CD4-positive, alpha-beta T cell treated with Interleukin-6 for 4 hours (primary cell): ENCODE data around the gene AP1G1.
"Not testable (repeated sequence)": the region's sequence is repeated elsewhere in the genome, so short reads cannot be mapped to it uniquely, and the experiment has no call there.

ENCODE experiments used
- DNase-seq: peaks from one replicate; pipeline ENCODE4 v3.0.0-alpha.2; 2020; ENCODE audit warnings: mixed read lengths

AP1G1 gene

DNA sequence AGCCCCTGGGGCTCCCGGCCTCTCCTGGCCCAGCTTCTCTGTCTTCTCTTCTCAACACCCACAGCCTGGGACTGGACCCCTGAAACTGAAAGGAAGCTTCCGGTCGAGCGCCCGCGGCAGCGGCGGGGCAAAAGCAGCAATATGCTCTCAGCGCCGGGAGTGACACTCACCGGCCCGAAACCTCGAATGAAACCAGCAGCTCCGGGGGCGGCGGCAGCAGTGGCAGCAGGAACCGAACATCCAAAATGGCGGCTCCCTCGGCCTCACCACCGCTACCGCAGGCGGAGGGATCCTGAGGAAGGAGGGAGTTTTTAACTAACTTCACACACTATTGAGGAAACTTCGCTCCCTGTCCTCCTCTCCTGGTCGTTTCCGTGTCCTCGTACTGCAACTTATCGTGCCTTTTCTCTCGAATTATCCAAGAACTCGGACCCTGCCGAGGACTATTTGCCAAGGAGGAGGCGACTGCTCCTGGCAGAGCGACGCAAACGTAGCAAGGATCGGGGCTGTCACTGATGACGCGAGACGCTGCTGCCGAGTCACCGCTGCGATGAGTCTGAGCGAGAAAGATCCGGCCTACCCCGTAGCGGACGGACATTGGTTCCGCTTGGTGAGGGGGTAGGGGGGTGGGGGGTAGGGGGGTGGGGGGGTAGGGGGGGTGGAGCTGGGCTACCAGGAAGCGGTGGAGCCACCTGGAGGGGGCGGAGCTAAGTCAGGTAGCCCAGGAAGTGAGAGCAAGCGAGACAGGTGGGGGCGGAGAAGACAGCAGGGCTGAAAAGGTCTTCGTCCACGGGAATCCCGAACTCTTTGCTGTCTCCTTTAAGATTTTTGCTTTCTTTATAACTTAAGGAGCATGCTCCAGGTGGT, at the start of gene AP1G1:
AP1G1 (minus strand) TSS at position 242 of the 867 bp plus-strand sequence. CDS start 19,355 bp downstream, outside the sequence.
- DNase-seq: peak; percentile 95

DNA sequence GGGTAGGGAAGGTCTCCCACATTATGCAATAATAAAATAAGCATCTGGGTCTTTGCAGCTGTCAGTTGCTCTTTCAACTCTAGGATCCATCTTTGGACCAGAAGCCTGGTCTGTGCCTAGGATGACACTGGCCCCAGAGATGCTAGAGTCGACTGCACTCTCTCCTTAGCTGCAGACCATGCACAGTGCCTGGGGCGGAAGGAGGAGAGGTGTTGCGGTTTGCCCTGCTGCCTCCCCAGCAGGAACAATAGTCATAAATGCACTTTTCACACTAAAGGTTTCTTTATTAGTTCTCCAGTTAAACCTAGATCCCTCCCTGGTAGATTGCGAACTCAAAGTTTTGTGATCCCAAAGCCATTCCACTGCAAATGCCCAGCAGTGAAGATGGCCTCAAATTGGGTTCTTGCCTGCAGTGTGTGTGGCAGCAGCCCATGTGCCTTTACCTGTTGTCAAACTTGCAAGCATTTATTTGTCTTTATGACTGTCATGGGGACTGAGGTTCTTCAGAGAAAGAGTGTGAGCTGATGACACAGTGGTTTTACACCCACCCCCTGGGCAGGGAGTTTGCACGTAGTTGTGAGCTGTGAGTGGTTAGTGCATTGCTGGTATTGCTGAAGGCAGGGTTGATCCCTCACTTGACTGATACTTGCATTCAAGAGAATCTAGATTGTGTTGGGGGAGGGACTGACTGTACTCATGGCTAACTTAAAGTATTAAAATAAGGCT, 47.5 kb upstream of the AP1G1 start:
- peak; percentile 8 for DNase-seq

DNA sequence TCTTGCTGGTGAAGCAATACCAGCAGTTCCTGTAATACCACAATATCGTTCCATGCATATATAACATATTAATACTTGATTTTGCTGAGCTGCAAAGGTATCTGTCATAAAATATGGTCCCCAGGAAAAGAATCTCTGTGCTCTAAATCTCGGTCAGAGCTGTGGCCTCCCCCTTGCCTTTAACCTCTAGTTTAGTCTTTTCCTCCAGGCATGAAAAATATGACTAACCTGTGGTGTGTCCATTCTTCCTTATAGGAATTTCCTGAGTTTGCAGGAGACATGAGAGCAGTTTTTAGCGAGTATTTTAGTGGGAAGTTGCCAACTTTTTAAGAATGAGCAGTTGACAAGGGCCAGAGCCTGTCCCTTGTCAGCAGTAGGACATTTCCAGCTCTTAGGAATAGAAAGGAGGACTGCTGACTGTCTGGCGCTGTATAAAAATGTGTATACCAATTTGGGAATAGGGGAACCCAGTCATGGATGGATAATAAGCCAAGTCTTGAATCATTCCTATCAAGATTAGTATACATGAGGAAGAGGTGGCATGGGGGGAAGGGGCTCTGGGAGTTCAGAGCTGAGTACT, 45.8 kb upstream of the AP1G1 start:
- no peak for DNase-seq

DNA sequence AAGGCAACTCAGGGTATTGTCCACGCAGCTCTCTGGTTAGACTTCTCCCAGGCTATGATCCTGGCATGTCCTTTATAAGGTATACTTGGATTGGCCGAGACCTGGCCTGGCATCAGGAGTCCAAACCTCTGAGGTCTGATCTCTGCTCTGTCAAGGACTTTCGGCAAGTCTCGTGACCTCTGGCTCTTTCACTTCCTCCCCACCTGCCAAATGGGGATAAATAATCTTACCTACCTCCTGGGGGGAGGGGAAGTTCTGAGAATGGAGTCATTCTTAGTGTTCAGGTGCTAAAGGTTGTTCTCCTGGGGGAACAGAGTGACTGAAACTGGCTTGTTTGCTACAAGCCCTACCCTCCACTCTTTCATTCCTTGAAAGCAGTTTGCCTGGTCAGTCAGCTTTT, 44.8 kb upstream of the AP1G1 start:
- DNase-seq: no peak

DNA sequence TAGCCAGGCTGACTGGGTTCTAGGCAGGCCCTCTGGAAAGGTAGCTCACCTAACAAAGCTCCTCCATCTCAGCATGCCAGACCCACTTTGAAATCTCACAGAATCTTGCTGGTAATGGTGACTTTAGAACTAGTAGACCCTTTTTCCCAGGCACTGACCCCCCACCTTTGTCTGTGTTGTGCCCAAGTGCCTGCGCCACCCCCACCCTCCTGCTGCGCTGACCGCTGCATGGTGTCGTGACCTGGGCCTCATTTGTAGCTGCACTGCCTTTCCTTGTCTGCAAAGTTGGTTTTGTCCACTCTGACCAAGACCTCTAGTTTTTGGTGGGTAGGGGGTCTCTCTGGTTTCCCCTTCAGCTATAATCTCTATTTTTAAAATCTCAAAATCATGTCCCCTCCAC, 43.9 kb upstream of the AP1G1 start:
- DNase-seq: no peak

DNA sequence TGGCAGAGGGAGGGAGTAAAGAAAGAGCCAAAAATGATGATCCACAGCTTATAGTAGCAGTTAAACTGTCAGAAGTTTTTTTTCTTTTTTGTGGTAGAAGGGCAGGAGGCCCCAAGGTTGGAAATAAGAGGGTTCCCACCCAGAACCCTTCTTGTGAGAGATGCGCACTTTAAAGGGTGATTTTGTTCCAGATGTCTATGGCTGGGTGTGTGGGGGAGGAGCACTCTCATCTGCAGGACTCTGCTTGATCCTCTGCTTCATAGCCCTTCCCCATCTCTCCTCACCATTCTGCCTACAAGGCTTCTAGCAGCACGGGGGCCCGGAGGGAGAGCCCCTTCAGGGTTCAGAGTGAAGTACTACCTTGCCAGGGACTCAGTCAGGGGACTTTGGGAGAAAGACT, 43.5 kb upstream of the AP1G1 start:
- DNase-seq: no peak

DNA sequence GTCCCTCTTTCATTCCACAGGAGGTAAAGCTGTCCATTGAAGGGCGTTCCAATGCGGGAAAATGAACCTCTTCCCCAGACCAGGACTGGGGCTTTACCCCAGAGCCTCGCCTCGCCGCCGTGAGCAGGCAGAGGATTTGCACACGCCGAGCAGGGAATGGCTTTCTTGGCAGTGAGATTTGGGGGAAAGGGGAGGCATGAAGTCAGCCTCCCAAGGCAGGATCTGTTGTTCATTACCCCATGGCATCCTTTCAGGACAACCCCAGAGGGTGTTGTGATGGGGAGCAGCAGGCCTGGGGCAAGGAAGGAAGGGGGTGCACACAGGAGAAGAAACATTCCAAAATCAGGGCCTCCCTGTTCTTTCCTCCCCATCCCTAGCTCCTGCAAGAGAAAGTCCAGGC, 43.1 kb upstream of the AP1G1 start:
- no peak for DNase-seq

DNA sequence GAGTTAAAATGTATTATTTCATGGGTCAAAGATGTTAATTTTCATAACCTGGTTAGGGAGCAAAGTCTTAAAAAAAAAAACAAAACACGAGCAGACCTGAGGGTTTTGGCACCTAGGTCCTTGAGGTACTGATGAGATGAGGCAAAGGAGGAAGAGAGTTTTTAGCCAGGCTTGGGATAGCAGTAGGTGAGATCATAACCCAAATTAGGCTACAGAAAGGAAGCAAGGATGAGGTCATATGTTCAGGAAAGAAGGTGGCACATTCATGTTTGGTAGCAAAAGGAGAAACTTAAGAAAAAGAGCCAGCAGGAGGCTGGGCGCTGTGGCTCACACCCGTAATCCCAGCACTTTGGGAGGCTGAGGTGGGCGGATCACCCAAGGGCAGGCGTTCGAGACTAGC, 40.0 kb upstream of the AP1G1 start:
- DNase-seq: no peak

DNA sequence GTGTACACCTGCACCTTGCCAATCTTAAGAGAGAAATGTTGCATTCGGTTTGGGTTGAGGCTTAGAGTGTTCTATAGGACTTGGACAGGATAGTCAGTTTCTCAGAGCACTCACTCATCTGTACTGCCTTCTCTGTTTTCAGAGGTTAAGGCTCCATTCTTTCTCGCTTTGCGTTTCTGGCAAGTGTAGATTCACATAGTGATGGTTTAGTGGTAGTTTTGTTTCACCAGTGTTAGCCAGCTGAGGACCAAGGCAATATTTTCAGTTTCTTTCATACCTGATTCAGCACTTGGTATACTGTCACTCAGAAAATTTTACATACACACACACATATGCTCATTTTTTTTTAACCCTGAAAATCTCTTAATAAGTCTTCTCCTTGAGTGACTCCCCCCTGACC, 38.5 kb upstream of the AP1G1 start:
- DNase-seq: no peak

DNA sequence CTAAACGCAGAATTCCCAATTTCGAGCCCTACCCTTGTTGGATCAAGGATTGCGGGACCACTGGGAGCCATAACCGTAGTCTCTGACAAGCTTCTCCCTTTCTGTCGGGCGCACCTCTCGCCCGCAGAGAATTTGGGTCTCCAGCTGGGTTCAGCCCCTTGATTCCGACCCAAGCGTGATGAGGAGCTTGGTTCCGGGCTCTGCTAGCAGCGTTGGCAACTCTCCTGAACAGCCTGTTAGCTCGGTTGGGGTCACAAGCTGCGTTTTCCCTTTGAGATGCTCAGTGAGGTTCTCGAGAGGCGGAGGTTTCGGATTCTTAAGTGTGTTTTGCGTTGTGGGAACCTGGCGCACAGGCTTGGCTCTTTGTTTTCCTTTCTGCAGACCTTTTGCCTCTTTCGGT, 37.8 kb upstream of the AP1G1 start:
- peak; percentile 9 for DNase-seq

DNA sequence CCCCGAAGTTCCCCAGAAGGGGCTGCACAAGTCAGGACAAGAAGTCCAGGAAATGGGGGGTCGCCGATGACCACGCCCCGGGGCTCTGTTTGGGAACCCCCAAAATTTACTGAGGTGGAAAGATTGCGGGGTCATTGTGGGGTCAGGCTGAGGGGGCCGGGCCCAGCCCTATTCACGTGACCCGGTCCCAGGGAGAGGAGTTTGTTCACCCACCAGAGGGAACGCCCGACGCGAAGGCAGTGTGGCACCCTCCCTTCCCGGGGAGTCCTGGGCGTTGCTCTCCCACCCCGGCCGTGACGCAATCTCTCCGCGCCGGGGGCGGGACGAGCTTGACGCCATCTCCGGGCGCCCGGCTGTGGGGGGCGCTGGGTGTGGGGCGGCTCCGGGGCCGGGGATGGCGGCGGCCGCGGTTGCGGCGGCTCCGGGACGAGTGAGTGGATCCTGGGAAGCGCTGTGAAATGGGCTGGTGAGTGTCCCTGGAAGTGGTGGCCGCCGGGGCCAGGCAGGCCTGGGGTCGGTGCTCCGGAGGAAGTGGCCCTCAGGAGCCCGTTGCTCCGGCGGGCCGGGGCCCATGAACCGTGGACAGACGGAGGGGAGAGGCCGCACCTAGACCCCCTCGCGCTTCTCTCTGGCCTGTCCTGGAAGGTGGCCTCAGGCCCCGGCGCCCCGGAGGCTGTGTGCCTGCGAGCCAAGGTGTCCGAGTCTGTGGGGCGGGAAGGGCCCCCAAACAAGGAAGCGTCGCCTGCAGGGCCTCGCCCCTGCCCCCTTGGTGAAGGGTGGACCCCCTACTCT, 37.2 kb upstream of the AP1G1 start, which contains the start of gene ATXN1L:
ATXN1L (plus strand) TSS at position 338 of the 792 bp plus-strand sequence. CDS start 3,765 bp downstream, outside the sequence.
- DNase-seq: peak; percentile 90

DNA sequence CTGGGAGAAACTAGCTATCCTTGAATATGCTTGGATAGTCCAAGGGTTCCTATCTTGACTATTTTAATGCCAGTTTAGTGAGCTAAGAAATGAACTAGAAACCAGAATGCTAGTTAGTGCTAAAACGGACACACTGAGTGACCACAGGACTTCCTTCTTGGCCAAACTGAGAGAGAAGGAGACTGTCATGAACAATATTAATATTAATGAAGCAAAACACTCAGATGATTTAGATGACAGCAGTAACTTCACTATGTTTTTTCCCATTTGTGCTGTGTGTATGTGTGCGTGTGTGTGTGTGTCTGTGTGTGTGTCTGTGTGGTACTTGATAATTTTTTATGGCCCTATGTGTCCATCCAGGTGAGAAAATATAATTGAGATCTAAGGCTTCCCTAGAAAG, 34.9 kb upstream of the AP1G1 start:
- no peak for DNase-seq

DNA sequence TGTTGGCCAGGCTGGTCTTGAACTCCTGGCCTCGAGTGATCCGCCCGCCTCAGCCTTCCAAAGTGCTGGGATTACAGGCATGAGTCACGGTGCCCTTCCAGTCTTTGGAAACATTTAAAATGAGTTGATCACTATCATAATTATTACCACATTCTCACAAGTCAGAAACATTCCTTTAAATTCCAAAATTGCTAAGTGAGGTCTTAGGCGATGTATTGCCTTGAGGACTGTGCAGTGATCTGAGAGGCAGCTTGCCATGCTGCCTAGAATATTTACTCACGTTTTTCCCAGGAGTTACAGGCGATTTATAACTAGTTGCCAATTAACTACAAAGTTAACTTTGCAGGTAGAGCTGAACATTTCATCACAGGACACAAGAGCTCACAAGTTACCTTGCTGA, 31.4 kb upstream of the AP1G1 start:
- no peak for DNase-seq

DNA sequence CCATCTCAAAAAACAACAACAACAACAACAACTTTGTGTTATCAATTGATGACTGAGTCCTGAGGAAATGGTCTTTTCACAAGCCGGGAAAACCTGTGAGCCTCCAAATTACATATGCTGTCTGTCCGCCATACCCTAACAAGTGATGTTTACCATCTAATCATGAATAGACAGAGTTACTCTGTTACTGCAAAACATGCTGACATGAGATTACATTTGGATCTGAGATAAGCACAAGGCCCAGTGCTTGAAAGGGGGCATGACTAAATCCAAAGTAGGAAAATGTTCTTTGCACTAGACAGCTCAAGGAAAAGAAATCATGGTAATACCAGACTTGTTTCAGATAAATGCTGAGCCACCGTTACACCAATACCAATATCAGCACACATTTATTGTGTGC, 28.5 kb upstream of the AP1G1 start:
- no peak for DNase-seq

DNA sequence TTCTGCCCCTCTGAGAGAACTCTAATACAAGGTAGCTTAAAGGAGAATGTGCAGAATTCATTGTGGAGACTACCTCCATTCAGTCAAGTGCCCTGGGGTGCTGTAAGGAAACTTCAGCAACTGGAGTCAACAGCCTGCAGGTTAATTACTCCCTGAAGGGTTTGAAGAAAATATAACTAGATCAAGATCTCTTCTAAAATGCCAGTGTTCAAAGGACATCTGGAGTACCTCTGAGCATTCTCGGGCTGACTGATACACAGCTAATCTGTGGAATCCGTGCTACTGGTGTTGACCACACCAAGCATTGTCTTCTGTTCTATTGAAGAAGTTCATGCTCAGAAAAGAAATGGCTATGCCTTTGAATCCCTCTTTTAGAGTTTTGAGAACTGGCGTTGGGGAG, 25.7 kb upstream of the AP1G1 start:
- no peak for DNase-seq

DNA sequence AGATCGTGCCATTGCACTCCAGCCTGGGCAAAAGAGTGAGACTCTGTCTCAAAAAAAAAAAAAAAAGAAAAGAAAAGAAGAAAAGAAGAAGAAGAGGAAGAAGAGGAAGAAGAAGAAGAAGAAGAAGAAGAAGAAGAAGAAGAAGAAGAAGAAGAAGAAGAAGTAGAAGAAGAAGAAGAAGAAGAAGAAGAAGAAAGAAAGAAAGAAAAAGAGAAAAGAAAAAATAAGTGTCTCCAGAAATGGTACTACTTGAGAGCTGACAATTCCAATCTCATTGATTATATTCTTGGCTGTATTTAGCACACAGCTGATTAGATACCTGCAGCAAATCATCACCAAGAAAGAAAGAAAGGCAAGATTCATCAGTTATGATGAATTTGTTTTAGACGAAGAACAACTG, 23.5 kb upstream of the AP1G1 start:
- DNase-seq: not testable (repeated sequence)

DNA sequence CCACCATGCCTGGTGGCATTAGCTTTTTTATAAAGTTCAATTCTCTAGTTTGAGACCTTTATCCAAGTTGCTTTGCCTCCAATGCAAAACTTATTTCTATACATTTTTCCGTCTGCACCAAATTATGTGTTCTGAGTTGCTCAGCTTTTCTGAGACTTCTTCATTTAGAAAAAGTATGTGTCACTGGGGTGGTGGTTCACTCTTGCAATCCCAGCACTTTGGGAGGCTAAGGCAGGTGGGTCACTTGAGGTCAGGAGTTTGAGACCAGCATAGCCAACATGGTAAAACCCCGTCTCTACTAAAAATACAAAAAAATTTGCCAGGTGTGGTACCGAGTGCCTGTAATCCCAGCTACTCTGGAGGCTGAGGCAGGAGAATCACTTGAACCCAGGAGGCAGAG, 23.1 kb upstream of the AP1G1 start:
- DNase-seq: not testable (repeated sequence)

DNA sequence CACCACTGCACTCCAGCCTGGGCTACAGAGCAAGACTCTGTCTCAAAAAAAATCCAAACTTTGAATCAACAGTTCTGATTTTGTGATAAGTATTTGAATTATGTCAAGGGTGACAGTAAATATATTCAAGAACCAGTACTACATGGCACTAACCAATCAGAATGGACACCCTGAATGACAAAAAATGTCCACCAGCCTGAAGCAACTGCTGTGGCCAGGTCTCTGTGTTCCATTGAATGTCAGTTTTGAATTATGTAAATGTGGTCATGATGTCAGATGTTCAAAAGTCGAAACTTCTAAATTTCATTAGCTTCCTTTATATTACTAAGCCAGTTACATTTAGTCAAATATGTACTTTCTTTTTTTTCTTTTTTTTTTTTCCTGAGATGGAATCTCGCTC, 21.7 kb upstream of the AP1G1 start:
- DNase-seq: no peak

DNA sequence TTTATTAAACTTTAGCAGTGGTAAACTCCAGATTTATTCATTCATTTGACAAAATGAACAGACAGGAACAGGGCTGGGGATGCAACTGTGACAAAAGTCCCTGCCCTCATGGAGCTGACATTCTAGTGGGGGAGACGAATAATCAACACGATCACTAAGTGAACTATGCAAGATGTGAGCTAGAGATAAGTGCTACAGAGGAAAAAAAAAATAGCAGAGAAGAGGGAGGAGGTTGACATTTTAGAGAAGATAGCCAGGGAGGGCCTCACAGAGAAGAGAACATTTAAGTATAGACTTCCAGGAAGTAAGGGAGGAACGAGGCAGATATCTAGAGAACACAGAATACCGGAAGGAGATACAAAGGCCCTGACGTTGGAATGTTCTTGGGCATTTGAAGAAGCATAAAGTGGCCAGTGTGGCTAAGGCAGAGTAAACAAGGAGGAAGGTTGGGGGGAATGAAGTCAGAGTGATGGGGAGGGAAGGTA, 17.9 kb upstream of the AP1G1 start:
- no peak for DNase-seq

DNA sequence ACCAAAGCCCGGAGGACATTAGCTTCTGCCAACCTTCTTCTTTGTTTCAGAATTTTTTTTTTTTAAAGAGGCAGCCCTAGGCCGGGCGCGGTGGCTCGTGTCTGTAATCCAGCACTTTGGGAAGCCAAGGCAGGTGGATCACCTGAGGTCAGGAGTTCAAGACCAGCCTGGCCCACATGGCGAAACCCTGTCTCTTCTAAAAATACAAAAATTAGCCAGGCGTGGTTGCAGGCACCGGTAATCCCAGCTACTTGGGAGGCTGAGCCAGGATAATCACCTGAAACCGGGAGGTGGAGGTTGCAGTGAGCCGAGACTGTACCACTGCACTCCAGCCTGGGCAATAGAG, 8.5 kb upstream of the AP1G1 start:
- not testable (repeated sequence) for DNase-seq

DNA sequence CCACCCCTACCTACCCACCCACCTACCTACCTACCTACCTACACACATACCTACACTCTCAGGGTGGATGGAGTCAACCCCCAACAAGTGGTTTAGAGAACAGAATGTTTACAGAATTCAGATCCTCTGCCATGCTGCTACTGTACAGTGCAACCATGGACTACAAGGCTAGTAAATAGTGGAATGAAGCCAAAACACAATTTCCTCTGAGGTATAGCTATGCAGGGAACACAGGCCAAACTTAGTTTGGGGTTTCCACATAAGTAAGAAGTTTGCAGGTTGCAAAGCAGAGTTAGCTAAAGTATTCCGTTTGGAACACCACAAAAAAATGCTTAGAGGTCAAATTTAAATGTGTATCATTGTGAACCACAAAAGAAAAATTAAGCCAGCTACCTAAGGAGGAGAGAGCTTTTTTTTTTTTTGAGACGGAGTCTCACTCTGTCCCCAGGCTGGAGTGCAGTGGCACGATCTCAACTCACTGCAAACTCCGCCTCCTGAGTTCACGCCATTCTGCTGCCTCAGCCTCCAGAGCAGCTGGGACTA, 2.7 kb upstream of the AP1G1 start:
- no peak for DNase-seq

DNA sequence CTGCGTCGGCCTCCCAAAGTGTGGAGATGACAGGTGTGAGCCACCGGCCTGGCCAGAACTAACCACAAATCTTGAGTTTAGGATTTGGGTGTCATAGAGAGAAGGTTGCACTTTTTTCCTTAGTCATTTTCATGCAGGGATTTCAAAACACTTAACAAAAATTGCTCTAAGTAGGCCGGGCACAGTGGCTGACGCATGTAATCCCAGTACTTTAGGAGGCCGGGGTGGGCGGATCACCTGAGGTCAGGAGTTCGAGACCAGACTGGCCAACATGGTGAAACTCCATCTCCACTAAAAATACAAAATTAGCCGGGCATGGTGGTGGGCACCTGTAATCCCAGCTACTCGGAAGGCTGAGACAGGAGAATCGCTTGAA, 1.5 kb upstream of the AP1G1 start:
- not testable (repeated sequence) for DNase-seq
